ENCODE results near the gene METAP1D.
"Not testable (repeated sequence)": the region's sequence is repeated elsewhere in the genome, so short reads cannot be mapped to it uniquely, and the experiment has no call there.

The METAP1D gene

GRCh38 chr2:171997031-171997430, 2.7 kb upstream of the METAP1D start:
- DNase-seq (ENCODE audit: low read depth): not testable (repeated sequence)

- DNase-seq (ENCODE audit: low read depth): no peak
Measured at GRCh38 chr2:171999161-171999560, 592 bp upstream of the METAP1D start.

GRCh38 chr2:172000696-172001361, 1.1 kb downstream of the METAP1D start:
- no peak for DNase-seq (ENCODE audit: low read depth)

GRCh38 chr2:172007372-172007771, 7.6 kb downstream of the METAP1D start:
- DNase-seq (ENCODE audit: low read depth): no peak

- no peak for DNase-seq (ENCODE audit: low read depth)
Measured at GRCh38 chr2:172009823-172010222, 10.1 kb downstream of the METAP1D start.

GRCh38 chr2:172011812-172012575, 12.2 kb downstream of the METAP1D start:
- DNase-seq (ENCODE audit: low read depth): no peak

GRCh38 chr2:172012677-172013391, 13.1 kb downstream of the METAP1D start:
- no peak for DNase-seq (ENCODE audit: low read depth)

- DNase-seq (ENCODE audit: low read depth): no peak
Measured at GRCh38 chr2:172013396-172013795, 13.6 kb downstream of the METAP1D start.

- DNase-seq (ENCODE audit: low read depth): no peak
Measured at GRCh38 chr2:172021074-172021931, 21.6 kb downstream of the METAP1D start.

GRCh38 chr2:172021955-172022354, 22.2 kb downstream of the METAP1D start:
- DNase-seq (ENCODE audit: low read depth): no peak

- no peak for DNase-seq (ENCODE audit: low read depth)
Measured at GRCh38 chr2:172031536-172031935, 31.8 kb downstream of the METAP1D start.

GRCh38 chr2:172038121-172038520, 38.4 kb downstream of the METAP1D start:
- DNase-seq (ENCODE audit: low read depth): no peak

- DNase-seq (ENCODE audit: low read depth): no peak
Measured at GRCh38 chr2:172038604-172039003, 38.9 kb downstream of the METAP1D start.

- DNase-seq (ENCODE audit: low read depth): no peak
Measured at GRCh38 chr2:172039011-172039704, 39.4 kb downstream of the METAP1D start.

- DNase-seq (ENCODE audit: low read depth): no peak
Measured at GRCh38 chr2:172040311-172040710, 40.6 kb downstream of the METAP1D start.

GRCh38 chr2:172046080-172046678, 46.4 kb downstream of the METAP1D start:
- no peak for DNase-seq (ENCODE audit: low read depth)

- no peak for DNase-seq (ENCODE audit: low read depth)
Measured at GRCh38 chr2:172046866-172047565, 47.3 kb downstream of the METAP1D start.

GRCh38 chr2:172047566-172048507, 48.1 kb downstream of the METAP1D start:
- no peak for DNase-seq (ENCODE audit: low read depth)

Measured in T-helper 22 cell (primary cell).